ENCODE measurements around the gene FAM90A26.
"Not testable (repeated sequence)": the region's sequence is repeated elsewhere in the genome, so short reads cannot be mapped to it uniquely, and the experiment has no call there.

Gene FAM90A26

GRCh38 chr4:9146967-9147366 lies 23.2 kb upstream of the FAM90A26 start:
- H3K4me1 ChIP-seq (ENCODE audit: control insufficient read depth, insufficient read depth, low read length), result no peaks in the 10 kb centered on the region
- H3K27ac ChIP-seq (ENCODE audit: low read depth, low read length), result no peak overlapping the region
- no peak overlapping the region for H3K9ac ChIP-seq (ENCODE audit: low read length)
- no peaks in the 10 kb centered on the region for H3K9me3 ChIP-seq (ENCODE audit: control insufficient read depth, insufficient read depth, low read depth, low read length)
- H3K36me3 ChIP-seq (ENCODE audit: control insufficient read depth, insufficient read depth, low read length), result peaks cover 3% of the 10 kb centered on the region
- no peaks in the 10 kb centered on the region for H3K27me3 ChIP-seq (ENCODE audit: control insufficient read depth, insufficient read depth, low read length)
- H3K4me3 ChIP-seq (ENCODE audit: low read depth, low read length), result no peak overlapping the region

- H3K36me3 ChIP-seq (ENCODE audit: control insufficient read depth, insufficient read depth, low read length); H3K27me3 ChIP-seq (ENCODE audit: control insufficient read depth, insufficient read depth, low read length); H3K27ac ChIP-seq (ENCODE audit: low read depth, low read length); H3K4me3 ChIP-seq (ENCODE audit: low read depth, low read length); H3K4me1 ChIP-seq (ENCODE audit: control insufficient read depth, insufficient read depth, low read length); H3K9ac ChIP-seq (ENCODE audit: low read length); H3K9me3 ChIP-seq (ENCODE audit: control insufficient read depth, insufficient read depth, low read depth, low read length): not testable (repeated sequence)
Observed at GRCh38 chr4:9147368-9147767, 22.8 kb upstream of the FAM90A26 start.

GRCh38 chr4:9148611-9149409 lies 21.4 kb upstream of the FAM90A26 start:
- H3K36me3 ChIP-seq (ENCODE audit: control insufficient read depth, insufficient read depth, low read length); H3K4me1 ChIP-seq (ENCODE audit: control insufficient read depth, insufficient read depth, low read length); H3K27me3 ChIP-seq (ENCODE audit: control insufficient read depth, insufficient read depth, low read length); H3K27ac ChIP-seq (ENCODE audit: low read depth, low read length); H3K9me3 ChIP-seq (ENCODE audit: control insufficient read depth, insufficient read depth, low read depth, low read length); H3K9ac ChIP-seq (ENCODE audit: low read length); H3K4me3 ChIP-seq (ENCODE audit: low read depth, low read length): not testable (repeated sequence)

GRCh38 chr4:9151809-9152179 lies 18.4 kb upstream of the FAM90A26 start:
- H3K36me3 ChIP-seq (ENCODE audit: control insufficient read depth, insufficient read depth, low read length); H3K4me1 ChIP-seq (ENCODE audit: control insufficient read depth, insufficient read depth, low read length); H3K9me3 ChIP-seq (ENCODE audit: control insufficient read depth, insufficient read depth, low read depth, low read length); H3K27me3 ChIP-seq (ENCODE audit: control insufficient read depth, insufficient read depth, low read length): not testable (repeated sequence)
- Histone ChIP-seq H3K27ac (ENCODE audit: low read depth, low read length) (peak overlapping the region; percentile 47; the same call in 1 of the 2 replicates), H3K4me3 (ENCODE audit: low read depth, low read length) (peak overlapping the region; percentile 84), H3K9ac (ENCODE audit: low read length) (peak overlapping the region; percentile 73)

GRCh38 chr4:9152180-9153007 lies 17.8 kb upstream of the FAM90A26 start:
- not testable (repeated sequence) for H3K9me3 ChIP-seq (ENCODE audit: control insufficient read depth, insufficient read depth, low read depth, low read length); H3K27me3 ChIP-seq (ENCODE audit: control insufficient read depth, insufficient read depth, low read length); H3K36me3 ChIP-seq (ENCODE audit: control insufficient read depth, insufficient read depth, low read length); H3K4me1 ChIP-seq (ENCODE audit: control insufficient read depth, insufficient read depth, low read length)
- peak overlapping the region; percentile 84 for H3K4me3 ChIP-seq (ENCODE audit: low read depth, low read length)
- peak overlapping the region; percentile 47; the same call in 1 of the 2 replicates for H3K27ac ChIP-seq (ENCODE audit: low read depth, low read length)
- peak overlapping the region; percentile 73 for H3K9ac ChIP-seq (ENCODE audit: low read length)

- not testable (repeated sequence) for H3K27me3 ChIP-seq (ENCODE audit: control insufficient read depth, insufficient read depth, low read length); H3K9me3 ChIP-seq (ENCODE audit: control insufficient read depth, insufficient read depth, low read depth, low read length); H3K4me1 ChIP-seq (ENCODE audit: control insufficient read depth, insufficient read depth, low read length); H3K36me3 ChIP-seq (ENCODE audit: control insufficient read depth, insufficient read depth, low read length)
- peak overlapping the region; percentile 80; the same call in 1 of the 2 replicates for H3K27ac ChIP-seq (ENCODE audit: low read depth, low read length)
- peak overlapping the region; percentile 84 for H3K4me3 ChIP-seq (ENCODE audit: low read depth, low read length)
- H3K9ac ChIP-seq (ENCODE audit: low read length), result peak overlapping the region; percentile 73
Observed at GRCh38 chr4:9153008-9153570, 17.1 kb upstream of the FAM90A26 start.

- Histone ChIP-seq H3K27ac (ENCODE audit: low read depth, low read length) (peak overlapping the region; percentile 80; the same call in 1 of the 2 replicates), H3K4me3 (ENCODE audit: low read depth, low read length) (peak overlapping the region; percentile 84)
- not testable (repeated sequence) for H3K36me3 ChIP-seq (ENCODE audit: control insufficient read depth, insufficient read depth, low read length)
Observed at GRCh38 chr4:9153571-9154157, 16.5 kb upstream of the FAM90A26 start.

GRCh38 chr4:9155101-9155886 lies 14.9 kb upstream of the FAM90A26 start:
- not testable (repeated sequence) for H3K9me3 ChIP-seq (ENCODE audit: control insufficient read depth, insufficient read depth, low read depth, low read length); H3K27me3 ChIP-seq (ENCODE audit: control insufficient read depth, insufficient read depth, low read length); H3K9ac ChIP-seq (ENCODE audit: low read length); H3K36me3 ChIP-seq (ENCODE audit: control insufficient read depth, insufficient read depth, low read length); H3K4me1 ChIP-seq (ENCODE audit: control insufficient read depth, insufficient read depth, low read length); H3K4me3 ChIP-seq (ENCODE audit: low read depth, low read length); H3K27ac ChIP-seq (ENCODE audit: low read depth, low read length)

More at GRCh38 chr4:9153571-9154157, 16.5 kb upstream of the FAM90A26 start:
- H3K27me3 ChIP-seq (ENCODE audit: control insufficient read depth, insufficient read depth, low read length); H3K4me1 ChIP-seq (ENCODE audit: control insufficient read depth, insufficient read depth, low read length); H3K9me3 ChIP-seq (ENCODE audit: control insufficient read depth, insufficient read depth, low read depth, low read length): not testable (repeated sequence)
- H3K9ac ChIP-seq (ENCODE audit: low read length), result peak overlapping the region; percentile 73

GRCh38 chr4:9158392-9158791 lies 11.8 kb upstream of the FAM90A26 start:
- not testable (repeated sequence) for H3K4me3 ChIP-seq (ENCODE audit: low read depth, low read length); H3K9ac ChIP-seq (ENCODE audit: low read length); H3K4me1 ChIP-seq (ENCODE audit: control insufficient read depth, insufficient read depth, low read length); H3K9me3 ChIP-seq (ENCODE audit: control insufficient read depth, insufficient read depth, low read depth, low read length); H3K27me3 ChIP-seq (ENCODE audit: control insufficient read depth, insufficient read depth, low read length); H3K27ac ChIP-seq (ENCODE audit: low read depth, low read length); H3K36me3 ChIP-seq (ENCODE audit: control insufficient read depth, insufficient read depth, low read length)

GRCh38 chr4:9160046-9160445 lies 10.2 kb upstream of the FAM90A26 start:
- not testable (repeated sequence) for H3K27ac ChIP-seq (ENCODE audit: low read depth, low read length); H3K27me3 ChIP-seq (ENCODE audit: control insufficient read depth, insufficient read depth, low read length); H3K4me3 ChIP-seq (ENCODE audit: low read depth, low read length); H3K4me1 ChIP-seq (ENCODE audit: control insufficient read depth, insufficient read depth, low read length); H3K9ac ChIP-seq (ENCODE audit: low read length); H3K9me3 ChIP-seq (ENCODE audit: control insufficient read depth, insufficient read depth, low read depth, low read length); H3K36me3 ChIP-seq (ENCODE audit: control insufficient read depth, insufficient read depth, low read length)

All from HUES6 (cell line).